Endodermal cell (in vitro differentiated cells): ENCODE results near the gene MYO5B. TPM values are rescaled to one million over a fixed set of nuclear protein-coding genes. Genes with fewer than 3 reads are reported as not detected.

Source experiments
- DNase-seq: peaks from one replicate; pipeline ENCODE4 v3.0.0-alpha.2; 2017
- H3K27ac ChIP-seq: 2 replicates; pipeline ENCODE4 v1.5.1; 2013; ENCODE audit warnings: mild to moderate bottlenecking, low read depth, low read length, moderate library complexity
- H3K27me3 ChIP-seq: 2 replicates; pipeline ENCODE4 v1.6.1; 2013; ENCODE audit warnings: mild to moderate bottlenecking, low read length, moderate library complexity; ENCODE audit not compliant: insufficient read depth, control insufficient read depth, poor library complexity, severe bottlenecking
- H3K36me3 ChIP-seq: 2 replicates; pipeline ENCODE4 v1.7.0; 2013; ENCODE audit warnings: mild to moderate bottlenecking, low read length, moderate library complexity; ENCODE audit not compliant: control insufficient read depth, insufficient read depth
- H3K4me1 ChIP-seq: one replicate; pipeline ENCODE4 v1.7.0; 2013; ENCODE audit warnings: low read length; ENCODE audit not compliant: control insufficient read depth, insufficient read depth
- H3K4me3 ChIP-seq: 2 replicates; pipeline ENCODE4 v1.5.1; 2013; ENCODE audit warnings: mild to moderate bottlenecking, low read length, moderate library complexity
- H3K9ac ChIP-seq: 2 replicates; pipeline ENCODE4 v1.6.1; 2013; ENCODE audit warnings: mild to moderate bottlenecking, low read length, moderate library complexity; ENCODE audit not compliant: poor library complexity, severe bottlenecking; ENCODE audit errors: extremely low read depth
- H3K9me3 ChIP-seq: 2 replicates; pipeline ENCODE4 v1.6.1; 2013; ENCODE audit warnings: mild to moderate bottlenecking, low read length, moderate library complexity; ENCODE audit not compliant: control insufficient read depth
- H3K27ac Mint-ChIP-seq: 2 replicates; pipeline ENCODE4 v1.8.0; 2020; ENCODE audit warnings: mixed read lengths
- H3K27me3 Mint-ChIP-seq: 2 replicates; pipeline ENCODE4 v1.8.0; 2021; ENCODE audit warnings: mild to moderate bottlenecking, mixed read lengths; ENCODE audit not compliant: insufficient read depth
- H3K36me3 Mint-ChIP-seq: 2 replicates; pipeline ENCODE4 v1.8.0; 2020; ENCODE audit warnings: low read depth, mixed read lengths
- H3K4me1 Mint-ChIP-seq: 2 replicates; pipeline ENCODE4 v1.8.0; 2020; ENCODE audit warnings: mixed read lengths
- H3K4me3 Mint-ChIP-seq: 2 replicates; pipeline ENCODE4 v1.8.0; 2020; ENCODE audit warnings: mild to moderate bottlenecking, moderate library complexity, mixed read lengths
- H3K9me3 Mint-ChIP-seq: 2 replicates; pipeline ENCODE4 v1.8.0; 2020; ENCODE audit warnings: mild to moderate bottlenecking, mixed read lengths
- CTCF ChIP-seq: fragments of 200-600 bp; sonication (generic); conservative IDR thresholded peaks from 2 replicates; pipeline ENCODE4 v1.5.0; 2021; ENCODE audit warnings: antibody characterized with exemption, mild to moderate bottlenecking
- WGBS, 2 experiments: methylation state at CpG; one replicate each; pipeline versions ENCODE4 v1.1.5 to v1.1.7; 2013; ENCODE audit warnings: missing lambda C conversion rate in 2 of 2, mixed read lengths in 1 of 2; ENCODE audit not compliant: insufficient coverage in 1 of 2, insufficient read length in 1 of 2; 5-methylcytosine and 5-hydroxymethylcytosine counted together
- total RNA-seq, 2 donors: library from RNA; stranded (reverse); fragmentation: NEBNext Ultra II Directional in 1 of 2; extraction: Animal tissue kit (Norgen Biotek cat#: 25700) in 1 of 2; gene quantifications; 2 replicates in 1 of 2; 3 replicates in 1 of 2; pipeline ENCODE4 v1.2.1, GENCODE V29; 2021

MYO5B gene
- total RNA-seq, 2 donors from 2014 or later: 12.2 to 16.8 TPM

GRCh38 chr18:50155406-50155805 lies 39.5 kb downstream of the MYO5B start:
- peaks cover 4% of the 10 kb centered on the region for H3K9me3 Mint-ChIP-seq
- no peak overlapping the region for H3K27ac Mint-ChIP-seq
- no peaks in the 10 kb centered on the region for H3K4me1 ChIP-seq
- H3K36me3 Mint-ChIP-seq: no peaks in the 10 kb centered on the region
- no peak overlapping the region for H3K27ac ChIP-seq
- no peak for DNase-seq
- H3K36me3 ChIP-seq: no peaks in the 10 kb centered on the region
- H3K4me1 Mint-ChIP-seq: peaks cover 8% of the 10 kb centered on the region
- no peaks in the 10 kb centered on the region for H3K9me3 ChIP-seq
- no peaks in the 10 kb centered on the region for H3K27me3 Mint-ChIP-seq
- no peak overlapping the region for H3K4me3 ChIP-seq
- H3K9ac ChIP-seq: no peak overlapping the region
- TF ChIP-seq CTCF: no peak
- no peak overlapping the region for H3K4me3 Mint-ChIP-seq
- WGBS, 2 experiments: 95% methylated on average over 2 of the region's 2 CpGs; no CpG with 5 or more reads in 1 of the 2 experiments
- no peaks in the 10 kb centered on the region for H3K27me3 ChIP-seq

GRCh38 chr18:50154420-50154819 lies 40.5 kb downstream of the MYO5B start:
- no peaks in the 10 kb centered on the region for H3K4me1 ChIP-seq
- no peak overlapping the region for H3K27ac ChIP-seq
- no peak overlapping the region for H3K27ac Mint-ChIP-seq
- peaks cover 7% of the 10 kb centered on the region for H3K4me1 Mint-ChIP-seq
- no peak for TF ChIP-seq CTCF
- H3K4me3 Mint-ChIP-seq: no peak overlapping the region
- peaks cover 4% of the 10 kb centered on the region for H3K9me3 Mint-ChIP-seq
- no peaks in the 10 kb centered on the region for H3K36me3 ChIP-seq
- WGBS, 2 experiments: 88 to 92% methylated on average over 1 to 2 of the region's 2 CpGs
- H3K4me3 ChIP-seq: no peak overlapping the region
- no peak for DNase-seq
- no peak overlapping the region for H3K9ac ChIP-seq
- no peaks in the 10 kb centered on the region for H3K27me3 Mint-ChIP-seq
- H3K9me3 ChIP-seq: no peaks in the 10 kb centered on the region
- no peaks in the 10 kb centered on the region for H3K36me3 Mint-ChIP-seq
- H3K27me3 ChIP-seq: no peaks in the 10 kb centered on the region

- Mint-ChIP-seq H3K4me3 (no peak overlapping the region), H3K36me3 (no peaks in the 10 kb centered on the region), H3K27me3 (no peaks in the 10 kb centered on the region), H3K9me3 (peaks cover 4% of the 10 kb centered on the region), H3K27ac (no peak overlapping the region), H3K4me1 (no peaks in the 10 kb centered on the region)
- WGBS, 2 experiments: 88% methylated on average over 2 of the region's 2 CpGs; no CpG with 5 or more reads in 1 of the 2 experiments
- H3K9me3 ChIP-seq: no peaks in the 10 kb centered on the region
- no peak overlapping the region for H3K9ac ChIP-seq
- no peaks in the 10 kb centered on the region for H3K36me3 ChIP-seq
- no peaks in the 10 kb centered on the region for H3K27me3 ChIP-seq
- H3K4me1 ChIP-seq: no peaks in the 10 kb centered on the region
- H3K4me3 ChIP-seq: no peak overlapping the region
- DNase-seq: no peak
- no peak overlapping the region for H3K27ac ChIP-seq
- TF ChIP-seq CTCF: no peak
These were observed 42.0 kb downstream of the MYO5B start for GRCh38 chr18:50152900-50153299.
